Measurements from ENCODE around the gene DCAF6.

DNA sequence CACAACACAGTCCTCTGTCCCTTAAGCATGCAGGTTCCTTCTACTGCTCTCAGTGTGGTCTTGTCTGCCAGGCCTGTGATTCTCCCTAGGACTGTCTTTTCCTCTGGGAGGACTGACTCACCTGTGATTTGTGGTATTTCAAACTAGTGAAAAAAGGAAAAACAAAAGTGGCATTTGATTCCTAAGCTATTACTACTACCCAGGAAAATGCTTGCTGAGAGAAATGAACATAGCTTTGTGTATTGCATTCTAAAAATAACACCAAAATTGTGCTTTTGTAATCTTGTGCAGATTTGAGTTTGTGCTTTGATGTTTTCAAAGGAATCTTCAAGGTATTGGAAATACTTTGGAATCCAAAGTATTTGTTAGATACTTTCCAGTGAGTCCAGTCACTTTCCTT, 143.3 kb downstream of the DCAF6 start:
- TF ChIP-seq, protein P1, sequence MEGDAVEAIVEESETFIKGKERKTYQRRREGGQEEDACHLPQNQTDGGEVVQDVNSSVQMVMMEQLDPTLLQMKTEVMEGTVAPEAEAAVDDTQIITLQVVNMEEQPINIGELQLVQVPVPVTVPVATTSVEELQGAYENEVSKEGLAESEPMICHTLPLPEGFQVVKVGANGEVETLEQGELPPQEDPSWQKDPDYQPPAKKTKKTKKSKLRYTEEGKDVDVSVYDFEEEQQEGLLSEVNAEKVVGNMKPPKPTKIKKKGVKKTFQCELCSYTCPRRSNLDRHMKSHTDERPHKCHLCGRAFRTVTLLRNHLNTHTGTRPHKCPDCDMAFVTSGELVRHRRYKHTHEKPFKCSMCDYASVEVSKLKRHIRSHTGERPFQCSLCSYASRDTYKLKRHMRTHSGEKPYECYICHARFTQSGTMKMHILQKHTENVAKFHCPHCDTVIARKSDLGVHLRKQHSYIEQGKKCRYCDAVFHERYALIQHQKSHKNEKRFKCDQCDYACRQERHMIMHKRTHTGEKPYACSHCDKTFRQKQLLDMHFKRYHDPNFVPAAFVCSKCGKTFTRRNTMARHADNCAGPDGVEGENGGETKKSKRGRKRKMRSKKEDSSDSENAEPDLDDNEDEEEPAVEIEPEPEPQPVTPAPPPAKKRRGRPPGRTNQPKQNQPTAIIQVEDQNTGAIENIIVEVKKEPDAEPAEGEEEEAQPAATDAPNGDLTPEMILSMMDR (IDR thresholded peaks at IDR 0.05; ENCODE audit: low read depth, low read length), result no peak
- TF ChIP-seq EZH2phosphoT487 (IDR thresholded peaks at IDR 0.05; ENCODE audit: low read depth), result no peak
